Activated CD4-positive, alpha-beta T cell treated with anti-CD3 and anti-CD28 coated beads for 48 hours (primary cell): ENCODE results near the gene MID2.
"Not testable (repeated sequence)": the region's sequence is repeated elsewhere in the genome, so short reads cannot be mapped to it uniquely, and the experiment has no call there.

Experiments used
- DNase-seq: peaks from one replicate; pipeline ENCODE4 v3.0.0-alpha.2; 2020

Gene MID2

DNA sequence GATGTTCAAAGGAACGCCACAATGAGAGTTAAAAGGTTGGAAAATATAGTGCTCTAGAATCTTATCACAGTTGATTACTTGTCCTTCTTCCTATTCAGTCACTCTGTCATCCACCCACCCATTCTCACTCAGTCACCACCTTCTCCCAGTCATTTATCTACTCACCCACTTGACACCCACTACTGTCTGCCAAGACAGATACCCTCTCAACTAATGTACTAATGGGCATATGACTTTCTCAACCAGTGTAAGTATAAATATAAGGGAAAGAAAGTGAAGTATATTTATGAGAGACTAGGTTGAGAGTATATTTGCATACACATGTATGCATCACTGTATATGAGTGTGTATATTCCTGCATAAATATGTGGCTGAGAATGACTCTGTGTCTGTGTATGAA, 20.0 kb downstream of the MID2 start:
- peak; percentile 31 for DNase-seq

DNA sequence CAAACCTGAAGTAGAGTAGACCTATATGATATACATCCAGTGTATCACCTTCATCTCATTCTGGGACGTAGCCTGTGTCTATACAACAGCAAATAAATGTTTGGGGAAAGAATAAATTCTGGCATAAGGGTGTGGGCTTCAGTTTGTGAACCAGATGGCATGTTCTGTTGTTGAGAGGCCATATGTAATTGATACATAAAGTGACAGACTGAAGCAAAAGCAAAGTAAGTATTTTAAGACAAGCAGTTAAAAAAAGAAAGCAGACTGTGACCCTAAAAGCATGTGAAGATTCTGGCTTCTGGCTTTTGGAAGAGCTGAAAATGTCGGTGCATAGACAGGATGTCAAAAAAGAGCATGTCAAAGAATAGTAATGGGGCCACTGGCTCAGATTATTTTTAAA, 22.9 kb downstream of the MID2 start:
- no peak for DNase-seq

DNA sequence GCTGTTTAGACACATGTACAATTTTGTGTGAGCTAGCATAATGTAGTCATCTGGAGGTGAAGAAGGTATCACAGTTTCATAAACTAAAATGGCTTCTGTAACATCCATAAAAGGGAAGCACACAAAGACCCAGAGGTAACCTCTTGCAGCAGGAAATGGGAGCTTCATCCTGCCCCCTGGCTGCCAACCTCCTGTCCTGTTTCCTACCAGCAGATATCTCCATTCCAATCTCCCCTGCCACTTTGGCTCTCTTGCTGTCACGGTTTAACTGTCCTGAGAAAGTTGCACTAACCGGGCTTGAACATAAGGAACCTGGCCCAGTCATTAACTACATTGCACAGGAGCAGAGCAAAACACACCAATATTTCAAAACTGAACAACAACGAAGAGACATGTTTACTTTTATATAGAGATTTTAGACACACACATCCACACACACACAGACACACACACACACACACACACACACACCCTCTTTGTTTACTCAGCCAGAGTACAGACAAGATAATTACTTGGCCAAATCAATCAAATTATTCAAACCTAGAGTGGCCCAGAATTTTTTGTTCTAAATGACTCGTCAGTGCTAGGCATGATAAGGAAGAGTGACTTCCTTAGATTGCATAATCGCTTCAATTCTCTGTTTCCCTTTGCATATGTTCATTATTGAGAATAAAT, 24.2 kb downstream of the MID2 start:
- DNase-seq, result no peak

DNA sequence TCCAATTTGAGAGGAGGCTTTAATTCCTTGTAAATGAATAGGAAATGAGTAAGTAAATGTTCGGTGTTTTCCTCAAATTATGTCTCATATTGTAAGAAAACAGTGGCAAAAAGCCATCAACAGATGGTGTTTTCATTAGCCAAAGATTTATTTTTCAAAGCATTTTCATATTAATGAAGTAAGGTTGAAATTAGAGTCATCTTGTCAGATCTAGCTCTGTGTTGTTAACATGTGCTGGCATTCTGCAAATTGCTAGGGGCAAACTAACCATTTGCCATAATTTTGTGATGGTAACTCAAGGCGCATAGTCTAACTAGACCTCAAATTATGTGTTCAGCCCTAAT, 24.7 kb downstream of the MID2 start:
- DNase-seq, result no peak

DNA sequence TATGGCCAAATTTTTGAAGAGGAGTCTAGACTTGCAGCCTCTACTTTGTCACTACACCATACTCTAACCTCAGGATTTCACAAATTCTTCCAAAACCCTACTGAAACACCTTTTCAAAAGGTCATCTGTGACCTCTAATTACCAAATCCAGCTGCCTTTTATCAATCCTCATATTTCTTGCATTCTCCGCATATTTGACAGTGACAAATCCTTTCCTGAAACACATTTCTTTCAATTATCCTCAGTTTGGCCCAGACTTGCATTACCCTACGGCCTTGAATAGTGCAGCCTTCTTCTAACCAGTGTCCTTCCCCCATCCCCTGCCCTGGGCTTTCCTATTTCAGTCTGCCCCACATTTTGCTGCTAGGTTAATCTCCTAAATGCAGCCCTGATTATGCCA, 25.5 kb downstream of the MID2 start:
- DNase-seq, result no peak

DNA sequence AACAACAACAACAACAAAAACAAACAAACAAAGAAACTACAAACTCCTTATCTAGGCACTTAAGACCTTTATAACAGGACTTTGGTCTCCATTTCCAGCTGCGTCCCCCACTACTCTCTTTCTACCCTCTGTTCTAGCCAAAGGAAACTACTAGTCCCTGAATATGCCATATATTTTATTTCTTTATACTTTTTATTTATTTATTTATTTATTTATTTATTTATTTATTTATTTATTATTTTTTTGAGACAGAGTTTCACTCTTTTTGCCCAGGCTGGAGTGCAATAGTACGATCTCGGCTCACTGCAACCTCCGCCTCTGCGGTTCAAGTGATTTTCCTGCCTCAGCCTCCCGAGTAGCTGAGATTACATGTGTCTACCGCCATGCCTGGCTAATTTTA, 26.0 kb downstream of the MID2 start:
- DNase-seq, result not testable (repeated sequence)

DNA sequence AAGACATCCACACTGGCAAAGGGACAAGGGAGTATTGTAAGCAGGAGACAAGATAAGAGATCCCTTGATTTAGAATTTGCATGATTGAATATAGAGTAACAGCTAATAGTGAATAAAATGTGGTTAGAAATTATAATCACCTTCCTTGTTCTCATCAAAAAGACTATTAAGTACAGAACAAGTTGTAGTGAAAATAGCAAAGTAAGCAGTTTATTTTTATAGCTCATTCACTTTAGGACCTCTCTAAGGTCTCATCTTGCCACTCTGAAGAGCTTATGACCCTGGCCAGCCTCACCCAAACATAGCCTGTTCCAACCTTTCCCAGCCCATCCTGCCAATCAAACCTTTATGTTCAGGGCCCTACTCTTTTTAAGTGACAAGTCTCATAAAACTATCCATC, 30.6 kb downstream of the MID2 start:
- DNase-seq, result no peak

DNA sequence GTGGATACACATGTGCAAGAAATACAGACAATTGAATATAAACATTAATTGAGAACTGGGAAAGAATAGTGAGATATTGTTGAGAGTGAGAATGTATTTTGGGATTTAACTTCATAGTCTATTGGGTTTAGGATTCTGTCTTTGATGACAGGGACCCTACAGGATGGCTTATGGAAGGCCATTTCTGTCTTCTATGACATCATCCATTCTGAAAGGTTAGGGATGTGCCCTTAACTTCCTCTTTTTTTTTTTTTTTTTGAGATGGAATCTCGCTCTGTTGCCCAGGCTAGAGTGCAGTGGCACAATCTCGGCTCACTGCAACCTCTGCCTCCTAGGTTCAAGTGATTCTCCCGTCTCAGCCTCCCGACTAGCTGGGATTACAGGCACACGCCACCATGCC, 31.4 kb downstream of the MID2 start:
- DNase-seq, result not testable (repeated sequence)

DNA sequence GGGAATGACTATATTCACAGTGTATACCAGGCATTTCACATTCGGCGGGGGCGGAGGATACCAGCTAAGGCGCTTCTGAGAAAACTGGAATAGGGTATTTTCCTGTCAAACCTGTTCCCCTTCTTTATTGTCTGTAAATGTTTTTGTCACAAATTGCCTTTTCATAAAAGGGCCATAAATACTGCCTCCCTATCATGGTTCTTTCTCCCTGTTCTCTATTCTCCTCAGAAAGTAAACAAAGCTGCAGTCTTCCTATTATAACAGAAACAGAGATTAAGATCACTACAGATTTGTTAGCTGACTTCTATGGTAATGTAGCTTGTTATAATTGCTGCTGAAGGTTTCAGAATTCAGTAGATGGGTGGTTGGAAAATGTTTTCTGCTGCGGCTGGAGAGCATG, 32.2 kb downstream of the MID2 start:
- no peak for DNase-seq

DNA sequence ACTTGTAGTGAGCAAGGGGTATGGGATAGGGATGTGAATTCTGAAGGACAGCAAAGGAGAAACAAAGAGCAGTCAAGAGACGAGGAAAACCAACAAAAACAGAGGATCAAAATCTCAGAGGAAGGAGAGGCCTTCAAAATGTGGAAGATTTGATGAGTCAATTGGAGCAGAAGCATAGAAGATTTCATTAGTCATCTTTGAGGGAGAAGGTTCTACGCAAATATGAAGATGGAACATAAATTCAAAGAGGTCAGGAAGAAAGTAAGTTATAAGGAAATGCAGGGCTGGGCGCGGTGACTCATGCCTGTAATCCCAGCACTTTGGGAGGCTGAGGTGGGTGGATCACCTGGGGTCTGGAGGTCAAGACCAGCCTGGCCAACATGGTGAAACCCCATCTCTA, 35.4 kb downstream of the MID2 start:
- no peak for DNase-seq

DNA sequence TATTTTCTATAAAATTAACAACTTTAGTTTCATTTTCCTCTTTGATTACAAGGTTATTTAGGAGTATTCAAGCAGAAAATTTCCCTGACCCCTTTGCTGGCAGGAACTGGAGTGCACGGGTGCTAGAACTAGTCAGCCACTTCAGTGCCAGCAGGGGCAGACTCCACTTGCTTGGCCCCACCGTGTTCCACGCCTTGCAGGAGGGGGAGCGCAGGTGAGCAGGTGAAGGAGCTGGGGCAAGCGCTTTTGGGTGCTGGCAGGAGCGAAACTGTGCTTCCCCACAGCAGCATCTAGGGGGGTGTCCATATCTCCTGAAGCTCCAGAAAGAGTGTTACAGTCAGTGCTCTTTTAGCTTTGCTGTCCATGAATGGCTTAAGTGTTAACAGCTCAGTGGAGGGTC, 45.5 kb downstream of the MID2 start:
- no peak for DNase-seq

DNA sequence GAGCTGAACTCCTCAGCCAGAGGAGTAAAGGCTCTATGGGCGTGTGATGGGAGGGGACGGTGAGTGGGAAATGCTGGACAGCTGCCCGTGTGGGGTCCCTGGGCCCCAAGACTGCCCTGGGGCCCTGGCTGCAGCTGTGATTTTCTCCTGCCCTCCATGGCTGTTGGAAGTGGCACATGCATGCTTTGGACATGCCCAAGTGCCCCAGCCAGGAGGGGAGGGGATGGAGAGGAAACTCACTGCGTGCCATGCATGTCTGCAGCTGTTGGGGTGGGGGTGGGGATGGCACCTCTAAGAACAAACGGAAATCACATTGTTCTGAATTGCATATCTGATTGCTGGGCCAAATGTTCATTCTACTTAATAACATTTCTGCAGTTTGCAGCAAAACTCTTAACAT, 52.4 kb downstream of the MID2 start:
- DNase-seq, result no peak

DNA sequence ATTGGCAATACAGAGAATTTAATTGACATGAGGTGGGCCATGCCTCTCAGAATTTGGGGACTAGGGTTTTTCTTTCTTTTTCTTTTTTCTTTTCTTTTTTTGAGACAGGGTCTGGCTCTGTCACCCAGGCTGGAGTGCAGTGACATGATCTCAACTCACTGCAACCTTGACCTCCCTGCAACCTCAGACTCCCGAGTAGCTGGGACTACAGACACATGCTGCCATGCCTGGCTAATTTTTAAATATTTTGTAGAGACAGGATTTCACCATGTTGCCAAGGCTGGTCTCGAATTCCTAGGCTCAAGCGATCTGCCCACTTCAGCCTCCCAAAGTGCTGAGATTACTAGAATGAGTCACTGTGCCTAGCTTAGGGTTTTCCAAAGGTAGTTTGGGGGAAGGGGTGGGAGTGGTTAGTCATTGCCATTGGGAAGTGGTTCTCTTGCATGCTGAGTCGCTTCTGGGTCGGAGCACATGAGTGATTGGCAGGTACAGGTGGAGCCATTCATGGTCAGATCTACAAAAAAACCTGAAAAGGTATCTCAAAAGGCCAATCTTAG, 54.5 kb downstream of the MID2 start:
- DNase-seq, result no peak

DNA sequence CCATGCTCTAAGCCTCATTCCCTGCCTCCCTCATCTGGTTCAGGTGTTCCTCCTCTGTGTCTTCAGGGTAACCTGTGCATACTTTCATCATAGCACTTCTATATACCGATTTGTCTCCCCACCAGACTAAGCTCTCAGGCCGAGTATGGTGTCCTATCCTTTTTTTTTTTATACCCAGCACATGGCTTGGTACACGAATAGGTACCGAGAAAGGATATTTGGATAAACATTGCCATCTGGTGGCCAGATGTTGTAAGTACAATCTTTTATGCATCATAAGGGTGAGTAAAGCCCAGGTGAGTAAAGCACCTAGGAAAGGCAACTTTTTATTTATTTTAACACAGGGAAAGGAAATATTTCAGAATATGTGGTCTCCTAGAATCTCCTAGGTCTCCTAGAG, 68.4 kb downstream of the MID2 start:
- DNase-seq, result peak; percentile 10

DNA sequence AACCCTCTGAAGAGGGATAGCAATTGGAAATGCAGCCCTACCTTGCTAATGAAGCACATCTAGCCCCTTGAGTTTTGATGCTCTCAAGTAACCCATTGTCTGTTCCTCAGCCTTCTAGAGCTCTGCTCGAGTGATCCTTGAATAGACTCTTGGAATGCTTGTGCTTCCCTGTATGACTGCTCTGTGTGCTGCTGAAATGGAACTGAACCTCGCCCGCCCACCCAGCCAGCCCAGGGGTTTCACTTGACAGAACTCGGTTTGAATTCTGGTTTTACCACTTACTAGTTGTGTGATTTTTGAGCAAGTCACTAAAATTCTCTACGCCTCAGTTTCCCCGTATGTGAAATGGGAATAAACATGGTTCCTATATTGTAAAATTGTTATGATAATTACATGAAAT, 77.1 kb downstream of the MID2 start:
- DNase-seq, result no peak

DNA sequence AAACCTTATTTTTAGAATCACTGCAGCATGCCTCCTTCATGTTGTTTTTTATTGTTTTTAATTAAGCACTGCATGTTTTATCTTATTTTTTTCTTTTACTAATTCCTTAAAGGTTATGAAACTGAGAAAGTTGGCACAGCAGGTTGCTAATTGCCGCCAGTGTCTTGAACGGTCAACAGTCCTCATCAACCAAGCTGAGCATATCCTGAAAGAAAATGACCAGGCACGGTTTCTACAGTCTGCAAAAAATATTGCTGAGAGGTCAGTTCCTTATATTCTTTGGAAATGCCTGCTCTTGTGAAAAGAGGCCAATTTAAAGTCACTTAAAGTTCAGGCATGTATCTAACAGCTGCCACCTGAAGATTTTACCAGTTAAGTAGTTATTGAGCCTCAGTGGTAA, 79.7 kb downstream of the MID2 start:
- no peak for DNase-seq

DNA sequence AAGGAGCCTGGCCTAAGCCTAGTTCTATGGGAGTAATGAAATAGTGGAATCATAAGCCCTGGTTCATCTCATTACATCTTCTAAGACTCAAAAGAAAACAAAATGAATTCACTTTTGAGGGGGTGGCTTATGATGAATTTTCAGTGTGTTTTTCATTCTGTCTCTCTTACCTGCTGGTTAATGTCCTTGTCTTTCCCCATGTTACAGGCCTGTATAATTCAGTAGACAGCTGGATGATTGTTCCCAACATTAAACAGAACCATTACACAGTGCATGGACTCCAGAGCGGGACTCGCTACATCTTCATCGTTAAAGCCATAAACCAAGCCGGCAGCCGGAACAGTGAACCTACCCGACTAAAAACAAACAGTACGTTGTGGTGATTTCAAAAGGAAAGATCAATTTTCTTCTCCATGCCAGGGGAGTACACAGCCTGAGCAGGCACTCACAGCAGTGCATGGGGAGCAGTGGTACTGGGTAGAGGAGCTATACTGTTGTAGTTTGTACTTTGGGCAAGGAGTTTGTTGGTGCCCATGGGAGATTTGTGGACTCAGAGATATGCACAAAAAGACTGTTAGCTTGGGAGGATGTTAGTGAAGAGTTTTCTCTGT, 98.6 kb downstream of the MID2 start:
- no peak for DNase-seq

DNA sequence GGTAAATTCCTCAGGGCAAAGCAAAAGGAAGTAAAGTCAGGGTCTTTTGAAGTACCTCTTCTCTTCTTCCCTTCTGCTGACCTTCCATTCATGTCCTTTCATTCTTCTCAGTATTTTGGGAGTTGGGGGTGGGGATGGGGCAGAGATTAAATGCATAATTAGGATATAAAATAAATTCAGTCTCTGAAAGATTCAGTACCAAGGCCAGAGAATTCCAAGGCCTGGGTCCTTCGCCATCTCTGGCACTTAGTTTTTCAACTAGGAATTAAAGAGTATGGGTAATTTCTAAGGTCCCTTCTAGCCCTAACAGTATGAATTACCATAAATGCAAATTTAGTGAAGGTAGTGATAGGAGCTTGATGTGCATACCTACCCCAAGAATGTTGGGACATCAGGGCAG, 108.6 kb downstream of the MID2 start:
- DNase-seq, result no peak

DNA sequence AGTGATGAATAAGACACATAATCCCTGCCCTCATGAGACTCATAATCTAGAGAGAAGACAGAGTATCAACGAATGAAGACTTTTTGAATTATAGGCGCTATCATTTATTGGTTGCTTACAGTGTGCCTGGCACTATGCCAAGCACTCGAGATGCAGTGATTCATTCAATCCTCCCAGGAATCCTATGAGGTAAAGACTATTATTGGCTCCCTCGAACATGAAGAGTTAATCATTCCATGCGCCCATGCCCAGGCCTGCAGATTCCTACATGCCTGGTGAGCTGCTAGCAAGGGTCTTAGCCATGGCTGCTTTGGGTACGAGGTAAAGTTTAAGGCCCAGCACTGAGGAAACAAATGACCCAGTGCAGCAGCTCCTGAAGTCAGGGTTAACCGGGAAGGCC, 109.5 kb downstream of the MID2 start:
- DNase-seq, result no peak

DNA sequence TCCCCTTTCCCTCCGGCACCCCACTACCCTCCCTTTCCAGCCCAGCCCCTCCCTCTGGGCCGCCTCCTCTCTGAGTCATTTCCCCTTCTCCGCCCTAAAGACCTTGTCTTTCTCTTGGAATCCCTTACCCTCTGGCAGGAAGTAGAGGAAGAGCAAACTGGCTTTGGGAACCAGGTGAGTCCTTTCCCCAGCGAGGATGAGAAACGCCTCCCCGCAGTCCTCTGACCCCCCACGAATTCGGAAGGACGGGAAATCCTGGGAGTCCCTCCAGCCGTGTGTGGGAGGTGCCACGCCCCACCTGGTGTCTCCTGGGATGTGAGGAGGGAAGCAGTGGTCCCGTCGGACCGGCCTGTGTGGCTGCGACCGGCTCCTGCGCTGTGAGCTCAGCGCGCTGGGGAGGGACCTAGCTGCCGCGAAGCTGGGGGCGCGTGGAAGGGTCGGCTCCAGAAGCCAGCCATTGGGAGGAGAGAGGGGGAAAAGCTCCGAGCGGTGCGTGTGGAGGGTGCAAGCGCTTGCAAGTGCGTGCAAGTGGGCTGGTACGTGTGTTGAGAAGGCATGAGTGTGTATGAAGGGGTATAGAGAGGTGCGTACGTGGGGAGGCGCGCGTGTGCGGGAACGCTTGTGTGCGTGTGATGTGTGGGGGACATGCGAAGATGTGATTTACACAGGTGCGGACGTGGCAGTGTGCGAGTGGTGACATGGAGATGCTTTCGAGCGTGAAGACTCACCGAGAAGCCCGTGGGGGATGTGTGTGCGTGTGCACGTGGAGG, 110.2 kb downstream of the MID2 start:
- no peak for DNase-seq

DNA sequence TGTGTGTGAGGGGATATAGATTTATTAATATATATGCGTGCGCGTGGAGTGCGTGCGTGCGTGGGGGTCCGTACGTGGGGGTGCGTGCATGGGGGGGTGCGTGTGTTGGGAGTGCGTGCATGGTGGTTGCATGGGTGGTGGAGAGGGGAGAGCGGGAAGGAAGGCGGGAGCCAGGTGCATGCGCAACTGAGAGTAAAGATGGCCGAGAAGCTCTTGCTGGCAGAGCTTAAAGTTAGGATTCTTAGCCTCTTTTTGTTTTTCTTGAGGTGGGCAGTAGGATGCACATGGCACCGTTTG, 110.7 kb downstream of the MID2 start:
- no peak for DNase-seq

DNA sequence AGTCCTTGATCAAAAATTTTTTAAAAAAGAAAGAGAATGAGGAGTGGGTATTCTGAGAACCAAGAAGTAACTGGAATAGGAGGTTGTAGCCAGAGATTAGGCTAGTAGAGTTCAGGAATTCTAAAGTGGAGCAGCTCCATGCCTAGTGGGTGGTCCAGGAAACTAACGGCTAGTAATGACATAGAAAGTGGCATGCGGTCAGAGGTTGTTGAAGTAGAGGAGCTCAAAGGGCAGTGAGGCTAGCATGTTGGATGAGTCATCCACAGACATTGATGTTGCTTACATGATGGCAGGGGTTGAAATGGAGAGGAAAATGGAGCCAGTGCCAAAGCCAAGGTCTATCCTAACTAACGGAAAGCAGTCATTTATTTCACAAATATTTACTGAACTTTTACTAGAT, 114.4 kb downstream of the MID2 start:
- DNase-seq, result no peak

DNA sequence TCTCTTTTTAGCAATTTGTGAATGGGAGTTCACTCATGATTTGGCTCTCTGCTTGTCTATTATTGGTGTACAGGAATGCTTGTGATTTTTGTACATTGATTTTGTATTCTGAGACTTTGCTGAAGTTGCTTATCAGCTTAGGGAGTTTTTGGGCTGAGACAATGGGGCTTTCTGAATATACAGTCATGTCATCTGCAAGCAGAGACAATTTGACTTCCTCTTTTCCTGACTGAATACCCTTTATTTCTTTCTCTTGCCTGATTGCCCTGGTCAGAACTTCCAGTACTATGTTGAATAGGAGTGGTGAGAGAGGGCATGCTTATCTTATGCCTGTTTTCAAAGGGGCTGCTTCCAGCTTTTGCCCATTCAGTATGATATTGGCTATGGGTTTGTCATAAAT, 129.7 kb downstream of the MID2 start:
- DNase-seq, result not testable (repeated sequence)

DNA sequence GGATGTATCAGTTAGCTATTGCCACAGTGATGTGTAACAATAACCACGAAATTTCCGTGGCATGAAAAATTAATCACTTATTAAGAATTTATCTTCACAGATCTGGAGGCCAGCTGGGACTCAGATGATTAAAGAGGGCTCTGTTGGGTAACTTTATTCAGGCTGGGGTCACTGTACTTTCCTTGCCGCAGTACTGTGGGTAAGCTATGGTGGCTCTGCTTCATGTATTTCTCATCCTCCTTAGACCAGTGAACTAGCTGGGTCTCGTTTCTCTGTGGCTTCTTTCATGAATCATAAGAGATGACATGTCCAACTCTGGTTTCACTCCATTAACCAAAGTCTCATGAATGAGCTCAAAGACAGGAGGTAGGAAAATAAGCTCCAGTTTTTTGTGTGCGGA, 143.0 kb downstream of the MID2 start:
- DNase-seq, result no peak

DNA sequence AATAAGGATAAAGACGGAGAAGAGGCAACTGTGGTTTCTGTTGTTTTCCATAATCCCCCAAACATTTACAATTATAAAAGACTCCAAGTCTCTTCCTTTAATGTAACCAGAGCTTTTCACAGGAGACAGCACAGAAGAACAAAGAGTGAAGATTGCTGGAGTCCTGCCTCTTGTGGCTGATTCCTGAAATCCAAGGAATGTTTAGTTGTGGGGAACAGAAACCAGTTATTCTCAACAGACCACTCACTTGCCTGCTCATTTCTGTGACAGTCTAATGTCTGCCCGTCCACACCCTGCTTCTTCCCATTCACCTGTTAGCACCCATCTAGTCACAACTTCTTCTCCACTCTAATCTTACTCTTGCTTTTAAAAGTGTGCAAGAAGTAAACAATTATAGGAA, 144.4 kb downstream of the MID2 start:
- no peak for DNase-seq
